Tibial nerve (tissue), 3 donors: ENCODE measurements around the gene NSUN6.

ENCODE experiments used
- EP300 ChIP-seq, 2 donors: sonication (generic); formaldehyde crosslinking; IDR thresholded peaks; one replicate each; pipeline ENCODE4 v1.6.1; 2017; ENCODE audit warnings: antibody characterized with exemption in 2 of 2, mild to moderate bottlenecking in 1 of 2
- POLR2A ChIP-seq, 2 donors: fragments of 450-650 bp; IDR thresholded peaks; one replicate each; pipeline ENCODE4 v1.6.1; 2017; ENCODE audit warnings: antibody characterized with exemption in 2 of 2, mild to moderate bottlenecking in 2 of 2, moderate library complexity in 2 of 2

- no peak for TF ChIP-seq POLR2A (IDR thresholded peaks at IDR 0.05)
- no peak for TF ChIP-seq EP300 (IDR thresholded peaks at IDR 0.05)
Observed at GRCh38 chr10:18681971-18682411, 30.6 kb upstream of the NSUN6 start.
